HTERT RPE-1 (cell line): ENCODE results near the gene TWIST1.

ENCODE experiments used
- in situ Hi-C: fragments of 300-500 bp; cut with MboI; formaldehyde crosslinking; loops from 4 replicates; pipeline ENCODE4 v1.14.3; 2020; ENCODE audit warnings: low sequenced_read_pairs

The TWIST1 gene

DNA sequence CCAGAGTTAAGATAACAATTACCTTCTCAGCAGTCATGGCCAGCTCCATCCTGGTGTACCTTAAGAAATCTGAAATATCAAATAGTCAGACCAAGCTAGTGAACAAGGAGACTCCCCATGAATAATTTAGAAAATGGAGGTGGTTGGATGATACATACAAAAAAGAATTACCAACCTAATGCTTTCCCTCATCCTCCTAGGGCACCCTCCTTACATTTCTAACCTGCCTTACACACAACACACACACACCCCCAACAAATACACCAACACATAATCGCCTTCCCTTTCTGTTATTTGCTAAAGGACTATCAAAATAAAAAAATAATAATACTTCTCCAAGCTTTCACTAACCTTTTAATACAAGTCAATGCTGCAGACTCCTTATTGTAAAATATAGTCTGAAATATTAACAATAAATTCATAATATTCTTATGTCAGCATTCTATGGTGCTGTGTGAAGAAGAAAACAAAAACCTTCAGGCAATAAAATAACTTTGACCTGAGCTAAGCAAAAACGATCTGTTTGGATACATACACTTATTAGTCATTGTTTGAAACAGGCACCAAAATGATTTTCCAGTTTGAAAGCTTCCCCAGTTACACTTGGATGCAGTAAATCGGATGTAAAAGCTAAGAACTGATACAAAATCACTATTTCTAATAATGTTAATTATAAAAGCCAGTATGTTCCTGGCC, 3.4 kb downstream of the TWIST1 start:
- in situ Hi-C loops: no loop called here

DNA sequence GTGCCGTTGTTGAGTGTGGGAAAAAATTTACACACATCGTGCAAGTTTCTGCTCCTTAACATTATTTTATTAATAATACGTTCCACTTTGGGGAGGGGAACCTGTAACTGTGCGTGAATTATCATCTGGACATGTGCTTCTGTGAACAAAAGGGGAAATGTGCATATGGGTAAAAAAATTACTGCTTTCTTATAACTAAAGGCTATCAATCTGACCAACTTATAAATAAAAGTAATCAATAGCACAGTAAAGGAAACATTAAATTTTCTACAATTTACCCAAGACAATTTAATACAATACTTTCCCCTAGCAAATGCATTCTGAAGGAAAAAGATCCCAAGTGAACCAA, 4.5 kb downstream of the TWIST1 start:
- in situ Hi-C loops: no loop called here

DNA sequence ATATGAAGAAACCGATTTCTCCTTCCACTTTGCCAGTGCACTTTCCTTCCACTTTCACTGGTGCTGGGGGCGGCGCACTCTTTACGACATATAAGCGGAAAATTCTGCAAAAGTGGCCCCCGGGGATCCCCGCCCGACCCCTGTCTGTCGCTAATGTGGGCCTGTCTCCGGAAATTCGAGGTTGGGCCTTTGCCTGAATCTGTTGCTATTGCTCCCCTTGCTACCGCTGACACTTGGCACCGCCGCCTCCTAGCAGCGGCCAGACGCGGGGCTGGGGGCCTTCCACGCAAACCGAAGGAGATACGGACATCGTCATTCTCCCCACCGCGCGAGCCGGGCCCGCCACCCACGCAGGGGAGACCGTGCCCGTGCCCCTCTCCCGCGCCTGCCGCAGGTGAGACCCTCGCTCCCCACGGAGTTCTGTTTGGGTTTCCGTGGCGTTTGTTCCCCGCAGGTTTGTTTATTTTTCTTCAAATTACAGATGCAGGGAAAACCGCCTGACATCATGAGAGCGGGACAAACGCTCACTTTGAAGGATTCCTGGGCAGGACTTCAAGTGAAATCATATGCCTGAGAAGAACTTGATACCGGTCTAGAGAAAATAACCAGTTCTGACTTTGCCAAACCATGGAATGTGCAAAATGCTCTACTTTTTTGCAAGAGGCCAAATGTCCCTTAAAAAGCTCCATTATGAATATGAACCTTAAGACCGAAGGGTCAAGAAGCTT, 5.0 kb downstream of the TWIST1 start:
- in situ Hi-C loops: no loop called here

DNA sequence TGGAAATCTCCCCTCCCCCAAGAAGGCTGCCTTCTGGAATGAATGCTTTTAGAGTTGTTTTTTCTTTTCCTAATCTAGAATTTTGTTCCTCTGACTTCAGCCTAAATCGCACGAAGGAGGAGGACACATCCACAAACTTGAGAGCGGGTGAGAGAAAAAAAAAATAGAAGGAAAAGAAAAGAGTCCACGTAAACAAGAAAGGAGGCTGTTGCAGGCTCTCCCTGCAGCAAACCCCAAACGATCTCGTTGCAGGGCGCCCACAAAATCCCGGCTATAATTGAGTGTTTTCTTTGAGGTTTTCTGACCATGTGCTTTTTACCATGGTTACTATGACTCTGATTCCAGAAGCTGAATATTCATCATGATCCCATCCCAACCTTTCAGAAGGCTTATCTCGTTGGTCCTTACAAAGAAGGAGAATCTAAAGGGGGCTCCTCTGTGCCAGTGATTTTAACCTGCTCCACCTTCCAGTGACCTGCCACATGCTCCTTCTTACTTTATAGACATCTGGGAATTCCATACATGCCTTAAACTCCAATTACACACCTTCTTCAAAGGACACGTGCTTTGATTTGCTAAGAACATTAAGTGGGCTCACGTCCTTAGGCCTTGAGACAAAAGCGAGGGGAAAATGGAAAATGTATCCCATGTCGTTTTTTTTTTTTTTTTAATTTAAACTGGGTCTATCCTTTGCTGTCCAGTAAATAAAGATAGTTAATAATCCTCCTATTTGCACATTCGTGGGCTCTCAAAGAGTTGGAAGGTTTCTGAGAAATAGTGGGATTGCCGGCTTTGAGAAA, 5.8 kb downstream of the TWIST1 start:
- in situ Hi-C loops: no loop called here

DNA sequence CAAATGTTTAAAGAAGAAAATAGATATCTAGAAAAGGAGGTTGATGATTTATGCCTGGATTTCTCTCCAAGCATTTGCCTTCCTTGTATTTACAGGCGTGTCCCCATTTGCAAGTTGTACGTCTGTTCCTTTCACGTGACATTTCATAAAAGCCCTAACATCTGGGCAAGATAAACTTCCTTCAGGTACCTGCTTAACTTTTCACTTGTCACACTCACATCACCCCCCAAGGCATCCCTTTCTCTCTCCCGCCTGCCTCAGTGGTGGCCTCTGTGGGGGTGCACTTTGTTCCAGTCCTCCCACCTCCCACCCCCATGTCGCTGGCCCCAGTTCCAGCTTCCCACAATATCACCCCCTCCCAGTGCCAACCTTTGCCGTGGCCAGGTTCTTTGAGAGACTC, 6.7 kb downstream of the TWIST1 start:
- in situ Hi-C loops: no loop called here

DNA sequence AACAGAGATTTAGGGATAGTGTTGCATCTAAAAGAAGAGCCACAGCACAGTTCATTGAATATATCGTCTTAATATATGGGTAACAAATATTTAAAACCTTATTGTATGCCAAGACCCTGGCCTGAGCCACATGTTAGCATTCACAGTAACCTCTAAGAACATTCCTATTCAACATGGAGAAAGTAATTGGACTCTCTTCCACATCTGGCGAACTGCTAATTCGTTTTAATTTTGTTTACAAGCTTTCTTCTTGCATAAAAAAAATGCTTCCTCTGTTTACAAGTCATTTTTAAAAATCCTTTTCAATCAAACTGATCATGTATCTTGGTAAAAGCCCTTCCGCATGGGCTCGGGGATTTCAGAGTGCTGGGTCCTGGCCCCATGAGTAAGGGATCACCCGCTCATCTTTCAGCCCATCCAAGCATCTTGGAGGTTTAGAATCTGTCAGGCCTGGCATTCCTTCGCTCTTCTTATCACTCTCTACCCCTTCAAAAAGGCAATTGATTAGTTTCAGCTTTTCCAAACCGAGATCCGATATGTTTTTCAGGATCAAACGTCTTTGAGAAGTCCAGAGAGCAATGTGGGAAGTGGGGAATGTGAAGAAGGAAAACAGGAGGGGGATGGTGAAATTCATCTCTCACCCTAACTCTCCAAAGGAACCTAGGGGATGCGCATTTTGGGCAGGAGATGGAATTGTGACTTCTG, 7.3 kb downstream of the TWIST1 start:
- in situ Hi-C loops: no loop called here

DNA sequence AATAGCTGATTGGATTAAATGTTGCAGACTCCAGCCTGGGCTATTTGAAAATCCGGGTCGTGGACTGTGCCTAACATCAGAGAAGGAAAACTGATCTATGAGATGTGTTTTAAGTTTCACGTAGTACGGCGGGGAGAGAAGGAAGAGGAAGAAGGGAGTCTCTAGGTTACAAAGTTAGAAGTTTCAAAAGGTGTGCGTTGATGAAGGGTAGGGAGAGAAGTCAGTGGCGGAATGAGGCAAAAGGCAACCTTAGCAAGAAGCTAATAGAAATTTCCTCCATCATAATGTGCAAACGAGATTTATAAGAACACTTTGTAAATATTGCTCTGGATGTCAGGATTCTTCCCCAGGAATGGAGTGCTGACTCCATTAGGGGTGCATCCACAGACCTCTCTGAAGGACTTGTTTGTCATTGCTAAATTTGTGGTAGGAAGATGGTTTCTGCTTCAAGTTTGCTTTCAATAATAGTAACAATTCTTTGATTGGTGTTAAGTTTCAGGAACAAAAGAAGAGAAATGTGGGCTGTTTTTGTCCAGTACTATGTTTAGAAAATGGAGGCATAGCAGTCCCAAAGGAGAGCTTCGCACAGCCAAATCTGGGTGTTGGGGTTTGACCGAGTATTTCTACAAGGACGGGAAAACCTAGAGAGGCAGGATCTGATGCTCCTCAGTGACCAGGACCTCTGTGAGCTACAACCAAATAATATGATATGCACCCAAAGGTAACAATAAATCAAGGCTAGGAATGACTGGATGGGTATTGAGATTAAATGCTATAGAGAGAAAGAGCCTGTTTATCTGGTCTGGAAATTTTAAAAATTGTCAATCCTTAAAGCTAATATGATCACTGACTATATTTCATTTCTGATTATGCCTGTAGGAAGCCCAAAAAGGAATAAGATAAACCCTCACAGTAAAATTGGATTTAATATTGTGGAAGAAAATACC, 8.2 kb downstream of the TWIST1 start:
- in situ Hi-C loops: no loop called here

DNA sequence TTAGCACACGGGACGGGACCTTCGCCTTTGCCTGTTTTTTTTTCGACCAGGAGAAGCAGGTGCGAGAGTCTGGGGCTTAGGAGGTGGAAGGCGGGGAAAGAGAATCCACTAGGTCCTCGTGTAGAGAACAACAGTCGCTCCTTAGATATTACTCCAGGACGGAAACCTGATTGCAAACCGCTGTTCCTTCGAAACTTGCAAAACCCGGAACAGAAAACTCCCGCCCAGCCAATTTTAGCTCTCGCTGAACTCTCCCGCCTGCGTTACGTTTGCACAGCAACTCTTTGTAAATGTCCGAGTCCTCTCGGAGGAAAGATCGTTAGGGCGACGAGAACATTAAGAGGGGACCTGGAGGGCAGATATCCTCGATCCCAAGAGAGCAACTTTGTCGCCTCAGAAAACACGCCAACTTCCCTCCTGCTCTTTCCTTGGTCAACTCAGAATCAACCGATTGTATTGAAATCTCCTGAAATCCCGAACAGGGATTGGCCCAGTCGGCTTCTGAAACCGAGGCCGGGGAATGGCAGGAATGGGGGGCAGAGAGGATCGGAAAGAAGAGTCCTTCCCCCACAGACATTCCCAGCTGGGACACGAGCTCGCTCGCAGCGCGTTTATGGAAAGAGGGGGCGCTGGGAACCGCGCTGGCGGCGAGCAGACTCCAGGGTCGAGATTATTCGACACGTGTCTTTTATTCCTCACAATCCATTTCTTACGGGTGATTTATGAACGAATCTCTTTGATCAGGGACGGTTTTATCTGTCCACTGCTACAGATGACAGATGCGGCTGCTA, 9.9 kb downstream of the TWIST1 start:
- in situ Hi-C loops: no loop called here

DNA sequence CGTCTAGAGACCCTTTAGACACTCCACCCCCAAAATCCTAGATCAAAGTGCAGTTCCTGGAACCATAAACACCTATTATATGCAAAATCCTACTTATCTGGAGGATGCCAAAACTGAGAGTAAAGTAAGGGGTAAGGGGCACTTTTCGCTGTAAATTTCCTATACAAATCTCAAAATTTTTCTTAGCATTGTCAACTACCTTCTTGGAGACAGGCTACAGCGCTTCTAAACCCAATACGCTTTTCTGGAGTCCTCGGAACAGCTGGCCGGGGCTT, 10.4 kb downstream of the TWIST1 start:
- in situ Hi-C loops: no loop called here

DNA sequence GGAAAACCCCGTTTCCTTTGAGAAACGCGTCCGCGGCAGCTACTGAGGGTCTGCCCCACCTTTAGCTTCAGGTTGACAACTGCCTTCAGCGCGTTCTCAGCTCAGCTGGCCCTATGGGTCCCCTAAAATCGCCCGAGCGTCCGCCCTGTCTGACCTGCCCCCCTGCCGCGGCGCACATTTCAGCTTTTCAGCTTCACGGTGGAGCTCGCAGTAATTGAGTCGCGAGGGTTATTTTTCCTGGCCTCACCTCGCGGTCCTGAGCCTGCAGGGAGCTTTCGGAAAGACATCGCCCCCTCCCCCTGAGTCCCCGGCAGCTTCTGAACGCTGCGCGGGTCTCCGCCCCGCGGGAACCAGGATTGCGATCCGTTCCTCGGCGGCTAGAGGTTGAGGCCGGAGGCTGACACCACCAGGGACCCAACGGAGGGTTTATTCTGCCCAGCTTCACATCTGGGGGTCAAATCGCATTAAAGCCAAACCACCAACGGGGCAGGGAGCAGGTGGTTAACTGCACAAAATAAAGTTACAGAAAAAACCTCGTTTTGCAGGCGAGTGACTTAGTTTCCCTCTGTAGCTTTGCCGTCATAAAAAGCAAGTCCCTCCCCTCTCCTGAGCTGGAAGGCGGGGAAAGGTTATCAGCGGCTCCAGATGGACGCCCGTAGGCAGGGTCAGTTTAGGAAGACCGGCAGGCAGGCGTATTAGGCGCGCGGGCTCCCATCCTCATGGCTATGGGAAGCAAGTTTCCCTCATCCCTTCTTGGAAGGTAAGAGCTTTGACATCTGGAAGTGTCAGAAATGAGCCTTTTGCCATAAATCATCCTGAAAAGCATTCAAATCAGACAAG, 11.0 kb downstream of the TWIST1 start:
- in situ Hi-C loops: no loop called here

DNA sequence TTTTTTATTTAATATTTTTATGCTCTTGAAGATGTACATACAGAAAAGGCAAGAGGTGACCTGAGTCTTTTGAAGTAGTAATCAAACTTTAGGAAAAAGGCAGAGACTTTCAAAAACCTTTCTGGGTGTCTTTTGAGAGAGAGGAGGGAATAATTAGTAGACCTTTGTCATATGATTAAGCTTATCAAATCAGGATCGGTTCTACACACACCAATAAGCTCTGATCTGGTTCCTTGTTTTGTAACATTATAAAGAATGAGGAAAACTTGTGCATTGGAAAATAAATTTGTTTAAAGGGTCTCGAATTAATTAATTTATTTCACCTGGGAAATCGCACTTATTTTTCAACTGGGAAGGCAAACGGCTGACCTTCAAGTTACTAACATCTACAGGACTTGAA, 11.9 kb downstream of the TWIST1 start:
- in situ Hi-C loops: no loop called here

DNA sequence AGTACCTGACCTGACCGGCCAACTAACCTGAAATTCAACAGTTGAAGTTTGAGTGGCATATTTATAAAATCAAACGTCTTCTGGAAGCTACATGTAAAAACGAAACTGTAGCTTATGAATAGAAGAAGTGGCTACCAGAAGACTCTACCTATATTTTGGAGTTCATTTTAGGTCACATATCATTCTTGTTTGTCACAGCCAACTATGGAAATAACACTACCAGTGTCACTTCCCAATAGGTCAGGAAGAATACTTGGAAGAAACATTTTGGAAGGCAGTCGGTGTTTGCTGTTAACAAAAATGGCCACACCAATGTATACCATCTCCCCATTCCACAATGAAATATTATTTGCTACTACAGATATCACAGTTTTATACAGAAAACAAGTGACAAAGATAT, 12.6 kb downstream of the TWIST1 start:
- in situ Hi-C loops: no loop called here

DNA sequence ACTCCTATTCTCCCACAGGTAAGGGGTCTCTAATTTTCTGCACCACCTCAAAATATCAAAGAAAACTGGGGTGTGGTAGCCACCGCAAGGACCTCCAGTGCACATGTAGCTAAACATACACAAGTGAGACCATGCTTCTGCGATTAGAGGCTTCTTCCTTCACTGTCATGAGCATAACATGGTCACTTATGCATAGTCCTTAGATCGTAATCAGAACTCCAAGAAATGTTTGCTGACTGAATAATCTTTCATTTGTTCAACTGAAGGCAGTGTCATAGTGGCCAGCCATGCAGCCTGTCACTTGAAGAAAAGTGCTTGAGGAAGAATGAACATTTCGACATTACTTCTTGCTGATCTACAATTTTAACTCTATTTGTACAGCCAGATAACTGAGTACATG, 14.6 kb downstream of the TWIST1 start:
- in situ Hi-C loops: no loop called here

DNA sequence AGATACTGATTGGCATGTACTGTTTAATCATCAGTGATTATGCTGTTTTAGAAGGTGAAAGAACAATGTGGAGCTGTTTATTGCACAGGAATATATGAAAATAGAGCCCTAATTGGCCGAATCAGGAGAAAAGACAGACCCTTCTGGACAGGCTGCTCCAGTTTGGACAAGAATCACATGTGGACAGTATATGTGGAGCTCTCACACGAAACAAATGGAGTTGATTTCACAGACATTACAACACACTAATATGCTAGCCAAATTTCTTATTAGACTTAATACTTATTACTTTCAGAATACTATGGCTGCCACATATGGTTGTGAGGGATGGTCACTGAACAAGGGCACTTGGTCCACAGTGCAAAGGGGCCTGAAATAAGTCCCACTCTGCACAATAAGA, 15.5 kb downstream of the TWIST1 start:
- in situ Hi-C loops: no loop called here

DNA sequence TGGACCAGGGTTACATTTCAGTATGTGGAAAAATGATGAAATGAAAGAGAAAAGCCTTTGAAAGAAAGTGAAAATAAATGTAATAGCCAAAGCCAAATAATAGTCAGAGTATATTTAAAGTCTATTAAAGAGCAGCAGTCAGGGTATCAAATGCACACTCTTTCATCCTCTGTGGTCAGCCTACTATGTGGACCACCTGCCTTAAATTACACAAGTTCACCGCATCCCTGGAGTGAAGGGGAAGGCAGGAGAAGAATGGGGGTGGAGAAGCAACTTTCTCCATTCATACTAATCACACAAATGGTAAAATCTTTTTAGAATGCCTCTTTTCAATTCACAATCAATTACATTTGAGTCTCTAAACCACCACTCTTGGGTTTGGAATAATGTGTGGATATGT, 16.0 kb downstream of the TWIST1 start:
- in situ Hi-C loops: no loop called here

DNA sequence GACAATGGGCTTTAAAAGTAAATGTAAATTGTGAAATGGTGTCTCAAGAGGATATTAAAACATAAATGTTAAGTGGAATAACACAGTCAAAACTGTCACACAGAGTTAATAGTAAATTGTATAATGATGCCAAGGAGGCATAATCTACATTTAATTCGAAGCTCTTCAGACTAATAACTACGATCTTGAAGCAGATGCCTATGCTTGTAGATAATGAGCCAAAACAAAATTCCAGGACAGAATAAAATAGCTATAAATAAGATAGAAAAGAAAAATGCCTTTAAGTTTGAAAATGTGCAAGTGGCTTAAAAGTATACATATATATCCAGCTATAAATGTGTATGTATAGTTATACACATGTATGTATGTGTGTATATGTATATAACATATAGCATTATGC, 17.5 kb downstream of the TWIST1 start:
- in situ Hi-C loops: no loop called here

DNA sequence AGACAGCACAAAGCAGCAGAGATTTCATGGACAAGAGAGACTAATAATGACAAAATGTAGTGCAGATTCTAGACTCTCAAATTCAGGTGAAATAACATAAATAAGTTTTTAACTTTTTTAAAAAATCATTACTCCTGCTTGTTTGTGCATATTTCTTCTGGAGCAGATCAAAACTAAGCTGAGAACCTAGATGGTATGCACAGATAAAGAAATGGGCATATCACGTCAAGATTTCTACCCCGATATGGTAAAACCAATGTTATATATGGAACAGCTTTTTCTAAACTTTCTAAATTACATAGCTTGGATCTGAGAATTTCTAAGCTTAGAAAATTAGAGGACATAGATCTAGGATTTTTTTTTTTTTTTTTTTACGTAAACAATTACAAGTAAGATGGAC, 18.2 kb downstream of the TWIST1 start:
- in situ Hi-C loops: no loop called here

DNA sequence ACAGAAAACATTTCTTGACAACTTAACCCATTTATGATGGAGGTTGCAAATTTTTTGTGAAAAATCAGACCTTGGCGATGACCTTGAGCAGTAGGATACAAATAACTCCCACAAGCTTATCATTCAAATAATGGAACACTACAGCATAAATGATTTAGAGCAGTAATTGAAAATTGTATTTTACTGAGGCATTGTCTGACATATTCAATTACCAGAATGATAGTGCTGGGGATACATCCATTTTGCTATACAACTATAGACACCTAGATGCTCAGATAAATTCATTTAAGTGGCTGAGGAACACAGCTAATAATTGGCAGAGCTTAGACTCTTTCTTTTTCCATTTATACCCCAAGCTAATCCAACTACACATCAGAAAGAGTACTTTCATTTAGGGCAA, 18.9 kb downstream of the TWIST1 start:
- in situ Hi-C loops: no loop called here
